Measurements from ENCODE around the gene NFKBIE. TPM values are rescaled to one million over a fixed set of nuclear protein-coding genes. Genes with fewer than 3 reads are reported as not detected.

The NFKBIE gene
- total RNA-seq, 1 experiment from 2014 or later, result 33.4 TPM

- no peak for DNase-seq (ENCODE audit: low read depth)
- in situ Hi-C loops (cut with HindIII; ENCODE audit: low pct_unique_long_range_greater_than_20kb, low sequenced_read_pairs), result no loop called here
Observed at GRCh38 chr6:44276667-44277640, 11.6 kb upstream of the NFKBIE start.

- DNase-seq (ENCODE audit: low read depth), result no peak
- in situ Hi-C loops (cut with HindIII; ENCODE audit: low pct_unique_long_range_greater_than_20kb, low sequenced_read_pairs), result no loop called here
Observed at GRCh38 chr6:44275749-44276648, 10.6 kb upstream of the NFKBIE start.

DNA sequence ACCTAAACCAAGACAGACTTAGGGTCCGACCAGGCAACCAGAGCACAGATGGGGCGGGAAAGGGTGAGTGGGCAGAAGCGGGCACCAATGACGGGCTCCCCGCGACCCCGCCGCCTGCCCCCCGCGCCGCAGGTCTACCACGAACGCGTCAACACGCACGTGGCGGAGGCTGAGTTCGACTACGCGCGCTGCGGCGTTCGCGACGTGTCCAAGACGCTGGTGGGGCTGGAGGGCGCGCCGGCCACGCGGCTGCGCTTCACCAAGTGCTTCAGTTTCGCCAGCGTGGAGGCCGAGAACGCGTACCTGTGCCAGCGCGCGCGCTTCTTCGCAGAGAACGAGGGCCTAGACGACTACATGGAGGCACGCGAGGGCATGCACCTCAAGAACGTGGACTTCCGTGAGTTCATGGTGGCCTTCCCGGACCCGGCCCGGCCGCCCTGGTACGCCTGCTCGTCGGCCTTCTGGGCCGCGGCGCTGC is 10.0 kb upstream of the NFKBIE start:
- no peak for DNase-seq (ENCODE audit: low read depth)
- in situ Hi-C loops (cut with HindIII; ENCODE audit: low pct_unique_long_range_greater_than_20kb, low sequenced_read_pairs), result no loop called here

DNA sequence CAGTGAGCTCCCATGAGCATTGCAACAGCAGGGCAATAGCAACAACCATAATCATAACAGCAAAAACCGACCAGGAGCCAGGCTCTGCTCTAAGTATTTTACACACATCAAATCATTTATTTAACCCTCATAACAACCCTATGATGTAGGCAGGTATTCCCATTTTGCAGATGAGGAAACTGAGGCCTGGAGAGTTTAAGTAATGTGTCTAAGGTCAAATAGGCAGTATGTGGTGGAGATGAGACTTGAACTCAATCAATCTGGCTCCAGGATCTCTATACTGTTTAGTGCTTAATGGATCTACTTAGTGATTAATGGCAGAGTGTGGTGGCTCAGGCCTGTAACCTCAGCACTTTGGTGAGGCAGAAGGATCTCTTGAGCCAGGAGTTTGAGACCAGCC is 8.3 kb upstream of the NFKBIE start:
- in situ Hi-C loops (cut with HindIII; ENCODE audit: low pct_unique_long_range_greater_than_20kb, low sequenced_read_pairs), result no loop called here
- DNase-seq (ENCODE audit: low read depth), result no peak

- in situ Hi-C loops (cut with HindIII; ENCODE audit: low pct_unique_long_range_greater_than_20kb, low sequenced_read_pairs), result no loop called here
- DNase-seq (ENCODE audit: low read depth), result no peak
Observed at GRCh38 chr6:44272999-44273566, 7.7 kb upstream of the NFKBIE start.

DNA sequence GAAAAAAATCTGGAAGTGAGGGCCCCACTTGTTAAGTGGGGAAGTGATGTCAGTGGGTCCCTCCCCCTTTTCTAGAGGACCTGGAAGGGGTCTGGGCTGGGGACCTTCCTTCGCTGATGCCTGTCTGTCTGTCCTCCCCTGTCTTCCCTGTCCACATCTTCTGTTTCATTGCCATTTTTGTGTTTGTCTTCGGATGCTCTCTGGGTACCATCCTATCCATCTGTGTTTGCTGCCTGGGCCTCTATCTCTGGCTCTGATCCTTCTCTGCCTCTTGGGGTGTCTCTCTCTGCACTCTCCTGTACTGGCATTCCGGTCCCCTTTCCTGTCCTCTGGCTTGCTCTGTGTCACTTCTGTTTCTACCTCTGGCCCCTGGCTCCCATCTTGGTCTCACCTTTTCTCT is 7.2 kb upstream of the NFKBIE start:
- DNase-seq (ENCODE audit: low read depth), result no peak
- in situ Hi-C loops (cut with HindIII; ENCODE audit: low pct_unique_long_range_greater_than_20kb, low sequenced_read_pairs), result no loop called here

DNA sequence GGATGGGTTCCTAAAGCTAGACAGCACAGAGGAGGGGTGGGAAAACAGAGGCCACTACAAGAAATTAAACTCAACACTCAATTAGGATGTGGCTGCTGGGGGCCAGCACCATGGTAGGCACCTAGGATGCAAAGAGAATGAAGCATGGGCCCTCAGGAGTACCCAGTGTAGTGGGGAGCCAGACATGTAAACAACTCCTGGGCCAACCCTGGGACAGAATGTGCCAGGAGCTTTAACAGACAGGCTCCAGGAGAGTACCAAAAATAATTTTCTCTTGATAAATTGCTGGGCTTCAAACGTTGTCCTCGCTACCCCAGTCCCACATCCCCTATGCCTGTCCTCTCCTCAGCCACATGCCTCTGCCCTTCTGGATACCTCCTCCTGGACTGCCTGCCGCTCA is 6.6 kb upstream of the NFKBIE start:
- in situ Hi-C loops (cut with HindIII; ENCODE audit: low pct_unique_long_range_greater_than_20kb, low sequenced_read_pairs), result no loop called here
- no peak for DNase-seq (ENCODE audit: low read depth)

GRCh38 chr6:44271406-44271723 is 6.0 kb upstream of the NFKBIE start:
- in situ Hi-C loops (cut with HindIII; ENCODE audit: low pct_unique_long_range_greater_than_20kb, low sequenced_read_pairs), result no loop called here
- DNase-seq (ENCODE audit: low read depth), result no peak

- DNase-seq (ENCODE audit: low read depth), result no peak
- in situ Hi-C loops (cut with HindIII; ENCODE audit: low pct_unique_long_range_greater_than_20kb, low sequenced_read_pairs), result no loop called here
Observed at GRCh38 chr6:44270526-44271405, 5.4 kb upstream of the NFKBIE start.

DNA sequence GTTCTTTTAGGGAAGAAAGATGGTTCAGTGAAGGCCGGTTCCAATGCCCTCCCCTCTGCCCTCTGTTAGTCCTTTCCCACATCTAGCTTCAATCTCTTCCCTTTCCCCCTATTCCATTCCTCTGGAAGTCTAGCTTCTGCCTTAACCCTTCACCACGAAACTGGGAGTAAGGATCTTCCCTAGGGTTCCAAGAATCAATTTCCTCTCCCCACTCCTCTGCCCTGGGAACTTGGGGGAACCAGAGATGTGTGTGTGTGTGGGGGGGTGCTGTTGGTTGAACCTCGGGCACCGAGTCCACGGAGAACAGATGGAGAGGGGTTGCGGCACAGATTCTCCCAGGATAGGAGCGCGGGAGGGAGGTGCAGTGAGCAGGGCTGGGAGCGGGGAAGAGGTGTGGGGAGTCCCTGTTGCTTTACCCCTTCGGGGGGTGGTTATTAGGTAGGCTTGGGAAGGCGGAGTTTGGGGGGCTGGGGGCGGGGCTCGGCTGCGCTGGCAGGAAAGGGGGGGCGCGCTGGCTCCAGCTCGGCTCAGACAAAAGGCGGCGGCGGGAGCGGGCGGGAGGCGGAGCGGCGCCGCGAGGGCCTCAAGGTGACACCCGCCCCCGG is 4.7 kb upstream of the NFKBIE start, which contains the start of gene TMEM151B:
TSS of gene TMEM151B (plus strand) at position 530 of the 605 bp plus-strand sequence. CDS start 293 bp downstream, outside the sequence.
- in situ Hi-C loops (cut with HindIII; ENCODE audit: low pct_unique_long_range_greater_than_20kb, low sequenced_read_pairs), result no loop called here

DNA sequence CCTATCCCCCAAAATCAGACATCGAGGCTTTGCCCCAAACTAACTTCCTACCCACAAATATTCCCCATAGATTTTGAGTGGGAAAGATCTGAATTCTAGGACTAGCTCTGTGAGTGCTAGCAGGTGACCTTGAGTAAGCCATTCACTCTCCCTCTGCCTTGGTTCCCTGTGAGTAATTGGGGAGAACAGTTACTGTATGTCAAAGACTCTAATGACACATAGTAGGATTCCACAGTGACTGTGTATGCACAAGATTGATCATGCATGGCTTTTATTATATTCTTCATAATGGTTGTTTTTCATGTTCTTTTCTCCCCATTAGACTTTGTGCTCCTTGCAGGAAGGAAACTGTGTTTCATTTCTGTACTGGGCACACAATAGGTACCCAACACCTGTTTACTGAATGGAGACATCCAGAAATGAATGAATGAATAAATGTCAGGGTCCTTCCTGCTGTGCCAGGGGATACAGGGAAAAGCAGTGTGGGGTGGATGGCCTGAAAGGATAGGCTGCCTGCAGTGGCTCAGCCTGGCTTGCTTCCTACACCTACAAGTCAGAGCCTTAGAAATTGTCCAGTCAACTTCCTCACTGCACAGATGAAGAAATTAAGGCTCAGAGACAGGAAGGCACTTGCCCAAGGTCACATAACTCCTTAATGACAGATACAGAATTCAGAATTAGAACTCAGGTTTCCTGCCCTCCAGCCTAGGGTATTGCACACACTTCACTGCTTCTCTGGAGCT is 4.0 kb upstream of the NFKBIE start:
- in situ Hi-C loops (cut with HindIII; ENCODE audit: low pct_unique_long_range_greater_than_20kb, low sequenced_read_pairs), result no loop called here
- peak; percentile 17 for DNase-seq (ENCODE audit: low read depth)

More for the DNA sequence above, 4.7 kb upstream of the NFKBIE start, which contains the start of gene TMEM151B:
- no peak for DNase-seq (ENCODE audit: low read depth)

- in situ Hi-C loops (cut with HindIII; ENCODE audit: low pct_unique_long_range_greater_than_20kb, low sequenced_read_pairs), result no loop called here
- peak; percentile 39 for DNase-seq (ENCODE audit: low read depth)
Observed at GRCh38 chr6:44268095-44268628, 2.8 kb upstream of the NFKBIE start.

DNA sequence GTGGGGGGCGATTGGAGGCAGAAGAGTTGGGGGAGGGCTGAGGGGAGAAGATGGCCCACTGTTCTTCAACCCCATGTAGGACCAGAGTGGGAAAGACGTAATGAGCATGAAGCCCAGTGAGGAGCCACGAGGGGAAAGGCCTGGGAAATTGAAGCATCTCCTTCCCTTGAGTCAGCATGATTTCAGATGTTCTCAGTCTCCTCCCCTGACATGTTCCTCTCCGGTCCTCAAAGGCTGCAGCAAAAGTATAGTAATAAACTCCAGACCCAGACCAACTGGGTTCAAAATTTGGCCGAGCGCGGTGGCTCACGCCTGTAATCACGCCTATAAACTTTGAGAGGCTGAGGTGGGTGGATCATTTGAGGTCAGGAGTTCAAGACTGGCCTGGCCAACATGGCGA is 1.9 kb upstream of the NFKBIE start:
- DNase-seq (ENCODE audit: low read depth), result no peak
- in situ Hi-C loops (cut with HindIII; ENCODE audit: low pct_unique_long_range_greater_than_20kb, low sequenced_read_pairs), result no loop called here

DNA sequence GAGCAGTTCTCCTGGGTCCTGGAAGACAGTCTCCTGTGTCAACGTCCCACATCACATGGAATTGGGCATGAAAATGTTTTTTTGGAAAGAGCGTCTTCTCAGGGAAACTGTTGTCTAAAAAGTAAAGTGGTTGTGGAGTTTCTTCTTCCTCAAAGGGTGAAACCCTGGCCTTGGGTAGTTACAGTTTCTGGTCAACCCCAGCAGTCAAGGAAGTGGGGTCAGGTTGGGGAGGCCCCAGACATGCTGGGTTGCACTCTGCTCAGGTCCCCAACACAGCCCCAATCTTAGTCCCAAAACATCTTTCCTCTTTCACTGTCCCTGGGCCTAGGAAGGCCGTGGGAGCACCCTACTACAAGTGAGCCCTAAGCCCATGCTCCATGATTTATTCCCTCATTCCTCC is 996 bp upstream of the NFKBIE start:
- in situ Hi-C loops (cut with HindIII; ENCODE audit: low pct_unique_long_range_greater_than_20kb, low sequenced_read_pairs), result no loop called here
- DNase-seq (ENCODE audit: low read depth), result no peak

DNA sequence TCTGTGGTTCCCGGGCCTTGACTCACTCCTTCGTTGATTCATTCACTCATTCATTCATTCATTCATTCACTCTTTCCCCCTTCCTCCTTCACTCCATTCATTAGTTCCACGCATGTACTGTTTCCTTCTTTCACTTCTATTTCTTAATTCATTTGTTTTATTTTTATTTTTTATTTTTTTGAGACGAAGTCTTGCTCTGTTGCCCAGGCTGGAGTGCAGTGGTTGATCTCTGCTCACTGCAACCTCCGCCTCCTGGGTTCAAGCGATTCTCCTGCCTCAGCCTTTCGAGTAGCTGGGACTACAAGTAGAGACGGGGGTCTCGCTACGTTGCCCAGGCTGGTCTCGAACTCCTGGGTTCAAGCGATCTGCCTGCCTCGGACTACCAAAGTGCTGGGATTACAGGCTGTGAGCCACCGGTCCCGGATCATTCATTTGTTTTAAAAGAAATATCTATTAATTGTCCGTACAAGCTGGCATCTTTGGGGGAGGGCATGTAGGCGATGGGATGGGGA is 427 bp upstream of the NFKBIE start:
- in situ Hi-C loops (cut with HindIII; ENCODE audit: low pct_unique_long_range_greater_than_20kb, low sequenced_read_pairs), result no loop called here
- DNase-seq (ENCODE audit: low read depth), result no peak

Data from Caki2 (cell line).